ENCODE measurements around the gene TMEM242. TPM values are rescaled to one million over a fixed set of nuclear protein-coding genes. Genes with fewer than 3 reads are reported as not detected.
"Not testable (repeated sequence)": the region's sequence is repeated elsewhere in the genome, so short reads cannot be mapped to it uniquely, and the experiment has no call there.

Gene TMEM242
- total RNA-seq, 1 donor from 2014 or later: 9.6 TPM

DNA sequence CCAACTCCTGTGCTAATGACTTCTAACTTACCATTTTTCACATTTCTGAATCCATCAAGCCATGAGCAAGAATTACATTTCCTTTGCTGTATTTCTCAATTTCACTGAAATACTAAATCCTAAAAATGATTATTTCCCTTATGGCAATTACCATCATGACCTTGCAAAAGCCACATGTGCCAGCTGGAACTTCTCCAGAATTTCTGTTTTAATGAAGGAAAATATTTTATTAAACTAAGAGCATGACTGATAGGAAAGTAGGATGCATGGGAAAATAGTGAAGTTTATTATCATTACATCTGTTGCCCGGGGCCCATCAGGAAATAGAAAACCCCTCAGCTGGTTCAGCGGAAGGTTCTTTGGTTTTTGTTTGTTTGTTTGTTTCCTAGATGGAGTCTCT lies 14.4 kb upstream of the TMEM242 start:
- no peak for DNase-seq (ENCODE audit: low read depth)
- TF ChIP-seq, protein P1, sequence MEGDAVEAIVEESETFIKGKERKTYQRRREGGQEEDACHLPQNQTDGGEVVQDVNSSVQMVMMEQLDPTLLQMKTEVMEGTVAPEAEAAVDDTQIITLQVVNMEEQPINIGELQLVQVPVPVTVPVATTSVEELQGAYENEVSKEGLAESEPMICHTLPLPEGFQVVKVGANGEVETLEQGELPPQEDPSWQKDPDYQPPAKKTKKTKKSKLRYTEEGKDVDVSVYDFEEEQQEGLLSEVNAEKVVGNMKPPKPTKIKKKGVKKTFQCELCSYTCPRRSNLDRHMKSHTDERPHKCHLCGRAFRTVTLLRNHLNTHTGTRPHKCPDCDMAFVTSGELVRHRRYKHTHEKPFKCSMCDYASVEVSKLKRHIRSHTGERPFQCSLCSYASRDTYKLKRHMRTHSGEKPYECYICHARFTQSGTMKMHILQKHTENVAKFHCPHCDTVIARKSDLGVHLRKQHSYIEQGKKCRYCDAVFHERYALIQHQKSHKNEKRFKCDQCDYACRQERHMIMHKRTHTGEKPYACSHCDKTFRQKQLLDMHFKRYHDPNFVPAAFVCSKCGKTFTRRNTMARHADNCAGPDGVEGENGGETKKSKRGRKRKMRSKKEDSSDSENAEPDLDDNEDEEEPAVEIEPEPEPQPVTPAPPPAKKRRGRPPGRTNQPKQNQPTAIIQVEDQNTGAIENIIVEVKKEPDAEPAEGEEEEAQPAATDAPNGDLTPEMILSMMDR (IDR thresholded peaks at IDR 0.05; ENCODE audit: insufficient read depth, low read length, poor library complexity, severe bottlenecking): no peak
- Histone ChIP-seq H3K36me3 (ENCODE audit: control insufficient read depth, insufficient read depth, low read length) (no peaks in the 10 kb centered on the region), H3K4me3 (ENCODE audit: low read depth, low read length) (no peak overlapping the region), H3K27me3 (ENCODE audit: control insufficient read depth, insufficient read depth, low read length) (no peaks in the 10 kb centered on the region)

DNA sequence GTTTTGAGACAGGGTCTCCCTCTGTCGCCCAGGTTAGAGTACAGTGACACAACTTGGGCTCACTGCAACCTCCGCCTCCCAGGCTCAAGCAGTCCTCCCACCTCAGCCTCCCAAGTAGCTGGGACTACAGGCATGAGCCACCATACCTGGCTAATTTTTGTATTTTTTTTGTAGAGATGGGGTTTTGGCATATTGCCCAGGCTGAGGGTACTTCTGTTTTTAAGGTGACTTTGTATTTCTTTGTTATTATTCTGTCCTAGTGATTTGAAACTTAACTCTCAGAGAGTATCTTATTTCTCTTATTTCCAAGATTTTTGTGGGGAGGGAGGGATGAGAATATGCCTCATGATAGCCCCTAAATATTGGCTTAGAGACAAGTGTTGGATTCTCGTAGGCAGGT lies 14.0 kb upstream of the TMEM242 start:
- not testable (repeated sequence) for DNase-seq (ENCODE audit: low read depth); H3K27me3 ChIP-seq (ENCODE audit: control insufficient read depth, insufficient read depth, low read length); H3K4me3 ChIP-seq (ENCODE audit: low read depth, low read length); H3K36me3 ChIP-seq (ENCODE audit: control insufficient read depth, insufficient read depth, low read length)

DNA sequence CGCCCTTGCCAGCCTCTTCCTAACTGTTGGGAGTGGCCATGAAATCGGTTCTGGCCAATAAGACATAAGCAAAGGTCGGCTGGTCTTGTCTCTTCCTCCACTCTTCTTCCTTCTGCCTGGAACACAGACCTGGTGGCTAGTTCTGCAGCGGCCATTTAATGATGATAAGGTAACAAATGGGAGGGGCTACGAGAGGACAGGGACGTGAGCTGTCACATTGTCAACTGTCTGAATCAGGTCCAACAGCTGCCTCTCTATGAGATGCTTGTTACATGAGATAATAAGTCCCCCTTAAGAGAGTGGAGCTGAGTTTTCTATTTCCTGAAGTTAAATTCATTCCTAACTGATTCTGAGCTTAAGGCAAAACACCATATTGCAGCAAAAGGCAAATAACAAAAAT lies 12.5 kb upstream of the TMEM242 start:
- Histone ChIP-seq H3K36me3 (ENCODE audit: control insufficient read depth, insufficient read depth, low read length) (no peaks in the 10 kb centered on the region), H3K27me3 (ENCODE audit: control insufficient read depth, insufficient read depth, low read length) (no peaks in the 10 kb centered on the region), H3K4me3 (ENCODE audit: low read depth, low read length) (no peak overlapping the region)
- TF ChIP-seq, protein P1 (IDR thresholded peaks at IDR 0.05; ENCODE audit: insufficient read depth, low read length, poor library complexity, severe bottlenecking): no peak
- DNase-seq (ENCODE audit: low read depth): no peak

DNA sequence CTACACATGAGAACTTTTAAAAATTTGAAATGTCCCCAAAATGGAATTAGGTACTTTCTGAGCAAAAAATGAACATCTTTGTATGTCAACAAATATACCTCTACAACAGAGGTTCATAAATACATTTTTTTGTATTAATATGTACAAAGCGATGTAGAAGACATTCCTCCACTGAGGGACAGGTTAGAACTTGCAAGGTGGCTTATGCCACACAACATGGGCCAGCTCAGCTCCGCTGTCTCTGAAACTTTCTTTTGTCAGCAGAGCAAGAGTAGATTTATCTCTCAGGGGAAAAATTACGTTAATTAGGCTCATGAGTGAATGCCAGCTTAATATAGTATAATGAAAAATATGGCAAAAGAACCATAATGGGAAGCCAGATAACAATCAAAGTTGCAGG lies 10.6 kb upstream of the TMEM242 start:
- Histone ChIP-seq H3K27me3 (ENCODE audit: control insufficient read depth, insufficient read depth, low read length) (no peaks in the 10 kb centered on the region), H3K36me3 (ENCODE audit: control insufficient read depth, insufficient read depth, low read length) (no peaks in the 10 kb centered on the region), H3K4me3 (ENCODE audit: low read depth, low read length) (no peak overlapping the region)
- TF ChIP-seq, protein P1 (IDR thresholded peaks at IDR 0.05; ENCODE audit: insufficient read depth, low read length, poor library complexity, severe bottlenecking): no peak
- no peak for DNase-seq (ENCODE audit: low read depth)

DNA sequence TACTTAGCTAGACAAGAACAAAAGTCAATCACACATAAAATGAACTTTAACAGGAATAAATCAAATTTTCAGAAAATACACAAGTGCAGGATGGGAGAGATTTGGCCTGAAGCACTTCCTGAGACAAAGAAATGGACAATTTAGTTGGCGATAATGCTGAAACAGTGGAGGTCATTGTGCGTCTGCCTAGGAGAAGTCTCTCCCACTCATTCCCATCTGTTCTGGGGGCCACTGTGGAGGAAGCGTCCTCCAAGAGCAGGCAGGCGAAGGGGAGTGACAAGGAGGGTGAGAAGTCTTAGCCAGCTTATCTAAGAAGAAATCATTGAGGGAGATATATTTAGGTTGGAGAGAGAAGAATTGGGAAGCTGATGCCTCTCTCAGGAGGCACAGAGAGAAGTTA lies 10.2 kb upstream of the TMEM242 start:
- TF ChIP-seq, protein P1 (IDR thresholded peaks at IDR 0.05; ENCODE audit: insufficient read depth, low read length, poor library complexity, severe bottlenecking): no peak
- Histone ChIP-seq H3K4me3 (ENCODE audit: low read depth, low read length) (no peak overlapping the region), H3K27me3 (ENCODE audit: control insufficient read depth, insufficient read depth, low read length) (no peaks in the 10 kb centered on the region), H3K36me3 (ENCODE audit: control insufficient read depth, insufficient read depth, low read length) (no peaks in the 10 kb centered on the region)
- DNase-seq (ENCODE audit: low read depth): no peak

DNA sequence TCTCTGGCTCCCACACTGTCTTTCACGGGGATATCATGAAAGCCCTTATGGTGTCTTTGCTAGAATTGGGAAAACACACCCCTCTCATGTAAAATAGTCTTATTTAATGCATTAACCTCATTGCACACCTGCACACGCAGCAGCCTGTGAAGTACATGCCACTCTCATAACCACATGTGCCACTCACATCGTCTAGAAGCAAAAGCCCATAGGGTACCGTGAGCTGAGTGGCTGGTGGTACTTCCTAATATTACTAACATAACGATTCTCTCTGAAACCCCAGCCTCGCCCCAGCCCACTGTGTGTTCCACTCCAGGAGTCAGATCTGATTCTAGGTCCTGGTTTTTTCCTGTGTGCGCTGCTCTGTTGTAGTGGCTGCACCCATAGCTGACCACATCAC lies 9.5 kb upstream of the TMEM242 start:
- Histone ChIP-seq H3K4me3 (ENCODE audit: low read depth, low read length) (no peak overlapping the region), H3K36me3 (ENCODE audit: control insufficient read depth, insufficient read depth, low read length) (no peaks in the 10 kb centered on the region), H3K27me3 (ENCODE audit: control insufficient read depth, insufficient read depth, low read length) (no peaks in the 10 kb centered on the region)
- no peak for DNase-seq (ENCODE audit: low read depth)
- TF ChIP-seq, protein P1 (IDR thresholded peaks at IDR 0.05; ENCODE audit: insufficient read depth, low read length, poor library complexity, severe bottlenecking): no peak
